ENCODE data around the gene CACNB2.

CACNB2 gene

DNA sequence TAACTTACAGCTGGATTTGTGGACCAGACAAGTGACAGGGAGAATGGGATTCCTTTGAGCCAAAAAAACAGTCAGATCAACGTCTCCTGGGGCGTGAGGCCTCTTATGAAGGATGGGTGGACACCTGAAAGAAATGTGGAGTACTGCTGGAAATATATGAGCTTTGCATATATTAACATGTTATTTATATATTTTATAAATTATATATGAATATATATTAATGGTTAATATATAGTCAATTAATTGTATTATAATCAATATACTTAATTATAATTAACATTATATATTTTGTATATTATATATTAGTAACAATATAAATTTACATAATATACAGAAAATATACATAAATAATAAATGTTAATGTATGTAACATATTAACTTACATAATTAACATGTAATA, 57.5 kb downstream of the CACNB2 start:
- TF ChIP-seq, protein P1, sequence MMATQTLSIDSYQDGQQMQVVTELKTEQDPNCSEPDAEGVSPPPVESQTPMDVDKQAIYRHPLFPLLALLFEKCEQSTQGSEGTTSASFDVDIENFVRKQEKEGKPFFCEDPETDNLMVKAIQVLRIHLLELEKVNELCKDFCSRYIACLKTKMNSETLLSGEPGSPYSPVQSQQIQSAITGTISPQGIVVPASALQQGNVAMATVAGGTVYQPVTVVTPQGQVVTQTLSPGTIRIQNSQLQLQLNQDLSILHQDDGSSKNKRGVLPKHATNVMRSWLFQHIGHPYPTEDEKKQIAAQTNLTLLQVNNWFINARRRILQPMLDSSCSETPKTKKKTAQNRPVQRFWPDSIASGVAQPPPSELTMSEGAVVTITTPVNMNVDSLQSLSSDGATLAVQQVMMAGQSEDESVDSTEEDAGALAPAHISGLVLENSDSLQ (IDR thresholded peaks at IDR 0.05): no peak
- TF ChIP-seq FOXK2 (IDR thresholded peaks at IDR 0.05) (no peak), ZNF384 (IDR thresholded peaks at IDR 0.05) (no peak), ELF4 (IDR thresholded peaks at IDR 0.05) (no peak), HDGF (IDR thresholded peaks at IDR 0.05; ENCODE audit: borderline replicate concordance) (no peak), NFRKB (IDR thresholded peaks at IDR 0.05) (no peak), SP1 (IDR thresholded peaks at IDR 0.05) (no peak), FOXA1 (IDR thresholded peaks at IDR 0.05) (no peak), SUZ12 (IDR thresholded peaks at IDR 0.05) (no peak), TARDBP (IDR thresholded peaks at IDR 0.05) (no peak), CTBP1 (IDR thresholded peaks at IDR 0.05; ENCODE audit: borderline replicate concordance) (no peak), L3MBTL2 (conservative IDR thresholded peaks at IDR 0.05) (no peak), LEF1 (IDR thresholded peaks at IDR 0.05; ENCODE audit: borderline replicate concordance) (no peak), ARNT (IDR thresholded peaks at IDR 0.05) (no peak), BHLHE40 (IDR thresholded peaks at IDR 0.05; ENCODE audit: borderline replicate concordance) (no peak), FOXM1 (IDR thresholded peaks at IDR 0.05; ENCODE audit: borderline replicate concordance) (no peak)
- ChIA-PET POLR2A (no interaction called here), CTCF (no interaction called here)
- DNase-seq (ENCODE audit: extremely low spot score): no peak

DNA sequence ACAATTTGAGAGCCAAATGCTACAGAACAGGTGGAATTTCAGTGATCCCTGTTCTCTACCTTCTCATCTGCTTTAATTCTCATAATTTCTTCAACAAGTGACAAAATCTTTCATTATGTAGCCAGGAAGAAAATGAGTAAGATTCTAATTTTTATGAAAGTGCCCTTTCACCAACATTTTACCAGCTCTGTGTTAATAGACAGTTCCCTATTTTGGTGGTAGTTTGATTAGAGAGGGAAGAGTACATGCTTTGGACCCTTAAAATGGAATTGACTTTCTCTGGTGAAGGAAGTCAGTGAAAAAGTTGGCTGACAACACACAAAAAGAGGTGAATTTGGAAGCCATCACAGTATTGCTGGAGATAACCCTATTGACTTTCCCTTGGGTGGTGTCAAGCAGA, 61.7 kb downstream of the CACNB2 start:
- TF ChIP-seq BHLHE40 (IDR thresholded peaks at IDR 0.05; ENCODE audit: borderline replicate concordance) (no peak), FOXM1 (IDR thresholded peaks at IDR 0.05; ENCODE audit: borderline replicate concordance) (no peak), L3MBTL2 (conservative IDR thresholded peaks at IDR 0.05) (no peak), NFRKB (IDR thresholded peaks at IDR 0.05) (no peak), FOXA1 (IDR thresholded peaks at IDR 0.05) (no peak), SP1 (IDR thresholded peaks at IDR 0.05) (no peak), ARNT (IDR thresholded peaks at IDR 0.05) (no peak), CTBP1 (IDR thresholded peaks at IDR 0.05; ENCODE audit: borderline replicate concordance) (no peak)
- POLR2A ChIA-PET: no interaction called here
- CTCF ChIA-PET: no interaction called here
- DNase-seq (ENCODE audit: extremely low spot score): no peak

DNA sequence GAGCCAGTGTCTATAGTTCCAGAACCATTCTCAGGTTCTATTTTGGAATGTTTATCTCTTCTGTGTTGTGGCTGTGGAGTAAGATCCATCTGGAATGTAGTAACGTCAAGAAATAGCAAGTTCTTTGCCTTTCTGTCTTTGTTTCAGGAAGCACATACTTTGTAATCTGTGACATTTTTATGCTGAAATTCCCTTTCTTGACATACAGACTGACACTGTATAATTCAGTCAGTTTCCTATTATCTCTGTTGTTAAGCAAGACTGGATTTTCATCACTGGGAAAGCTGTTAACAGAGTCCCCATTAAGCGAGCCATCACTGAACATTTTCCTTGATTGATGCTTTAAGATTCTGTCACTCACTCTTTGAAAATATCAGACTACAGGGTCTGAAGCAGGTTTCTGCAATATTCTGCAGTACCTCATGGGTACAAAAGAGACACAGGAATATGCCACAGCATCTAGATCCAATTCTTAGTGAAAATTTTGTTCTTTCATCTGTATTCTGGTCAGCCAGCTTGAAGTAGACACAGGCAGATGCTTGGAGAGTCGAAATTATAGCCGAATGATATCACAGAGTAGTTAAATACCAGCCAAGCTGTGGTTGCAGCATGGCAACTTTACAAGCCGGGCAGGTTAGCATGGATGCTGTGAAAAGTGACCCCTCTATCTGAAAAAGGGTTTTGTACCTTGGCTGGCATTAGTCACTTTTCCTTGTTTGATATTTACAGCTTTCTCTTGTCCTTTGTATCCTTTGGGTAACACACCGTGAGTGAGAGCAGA, 62.6 kb downstream of the CACNB2 start:
- TF ChIP-seq, protein P1 (IDR thresholded peaks at IDR 0.05): peak; percentile 25; the same call in 1 of the 2 replicates
- no peak for TF ChIP-seq HDGF (IDR thresholded peaks at IDR 0.05; ENCODE audit: borderline replicate concordance)
- ChIA-PET POLR2A (no interaction called here), CTCF (no interaction called here)
- no peak for DNase-seq (ENCODE audit: extremely low spot score)

DNA sequence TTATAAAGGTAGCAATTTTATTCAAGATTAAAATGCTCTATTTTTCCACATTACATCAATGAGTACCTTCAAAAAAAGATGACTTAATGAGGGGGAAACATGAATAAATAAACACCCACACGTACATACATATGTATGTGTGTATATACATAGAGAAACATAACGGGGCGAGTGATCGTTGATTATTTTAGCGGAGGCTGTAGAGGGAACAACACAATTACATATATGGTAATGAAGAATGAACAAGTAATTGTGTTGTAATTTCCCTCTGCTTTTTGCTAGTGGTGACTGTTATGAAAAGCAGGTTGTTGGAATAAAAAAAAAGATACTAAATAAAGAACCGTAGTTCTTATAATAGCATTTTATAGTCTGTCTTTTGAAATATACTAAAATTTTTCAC, 63.2 kb downstream of the CACNB2 start:
- ChIA-PET CTCF (interaction anchor here (0.9 kb wide), 1 partner anchor 15 kb away, joined by 3 read pairs; no protein-coding TSS in a partner anchor), POLR2A (no interaction called here)
- TF ChIP-seq NFRKB (IDR thresholded peaks at IDR 0.05) (no peak), FOXM1 (IDR thresholded peaks at IDR 0.05; ENCODE audit: borderline replicate concordance) (no peak), HDGF (IDR thresholded peaks at IDR 0.05; ENCODE audit: borderline replicate concordance) (no peak), CTBP1 (IDR thresholded peaks at IDR 0.05; ENCODE audit: borderline replicate concordance) (no peak), ARNT (IDR thresholded peaks at IDR 0.05) (no peak), FOXA1 (IDR thresholded peaks at IDR 0.05) (no peak), LEF1 (IDR thresholded peaks at IDR 0.05; ENCODE audit: borderline replicate concordance) (no peak)
- no peak for DNase-seq (ENCODE audit: extremely low spot score)

DNA sequence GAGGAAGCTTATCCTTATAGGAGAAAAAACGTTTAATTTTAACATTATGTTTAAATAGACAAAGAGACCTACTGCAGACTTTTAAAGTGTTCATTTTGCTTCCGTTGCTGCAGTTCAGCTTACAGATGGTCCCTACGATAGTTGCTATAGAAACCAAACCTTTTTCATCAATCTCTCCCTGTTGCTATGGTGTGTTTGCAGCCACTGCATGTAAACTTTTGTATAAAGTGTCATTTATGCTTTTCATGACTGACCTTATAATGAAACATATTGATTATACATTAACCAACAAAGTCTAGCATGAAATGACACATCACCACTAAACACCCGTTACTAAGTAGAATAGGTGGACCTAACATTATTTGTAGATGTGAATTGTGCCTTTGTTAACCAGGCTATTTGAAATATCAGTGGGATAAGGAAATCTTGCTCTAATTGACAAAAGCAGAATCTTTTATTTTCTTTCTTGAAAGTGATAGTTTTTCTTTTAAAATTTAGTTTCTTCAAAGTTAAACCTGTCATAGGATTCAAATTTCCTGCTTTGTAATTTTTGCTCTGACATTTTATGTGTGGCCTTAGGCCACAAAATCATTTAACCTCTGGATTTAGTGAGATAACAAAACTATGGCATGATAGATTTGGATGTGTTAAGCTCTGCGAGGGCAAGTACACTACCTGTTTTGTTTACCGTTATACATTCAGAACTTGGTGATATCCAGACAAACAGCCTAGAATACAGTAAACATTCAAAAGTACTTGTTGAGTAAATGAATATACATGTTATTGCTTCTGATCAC, 64.0 kb downstream of the CACNB2 start:
- POLR2A ChIA-PET: no interaction called here
- CTCF ChIA-PET: interaction anchor here (0.9 kb wide), 1 partner anchor 14 kb away, joined by 3 read pairs; no protein-coding TSS in a partner anchor
- DNase-seq (ENCODE audit: extremely low spot score): no peak
- TF ChIP-seq LEF1 (IDR thresholded peaks at IDR 0.05; ENCODE audit: borderline replicate concordance) (no peak), TARDBP (IDR thresholded peaks at IDR 0.05) (no peak), L3MBTL2 (conservative IDR thresholded peaks at IDR 0.05) (no peak), ELF4 (IDR thresholded peaks at IDR 0.05) (no peak), SUZ12 (IDR thresholded peaks at IDR 0.05) (no peak), FOXK2 (IDR thresholded peaks at IDR 0.05) (no peak), FOXA1 (IDR thresholded peaks at IDR 0.05) (no peak), CTBP1 (IDR thresholded peaks at IDR 0.05; ENCODE audit: borderline replicate concordance) (no peak), ARNT (IDR thresholded peaks at IDR 0.05) (no peak), FOXM1 (IDR thresholded peaks at IDR 0.05; ENCODE audit: borderline replicate concordance) (no peak), SP1 (IDR thresholded peaks at IDR 0.05) (no peak), NFRKB (IDR thresholded peaks at IDR 0.05) (no peak)
- TF ChIP-seq, protein P1 (IDR thresholded peaks at IDR 0.05): no peak
